GM23338 (cell line): ENCODE measurements around the gene SMAD3. TPM values are rescaled to one million over a fixed set of nuclear protein-coding genes. Genes with fewer than 3 reads are reported as not detected.

Source experiments
- ATAC-seq: fragments of 200-7000 bp; cut with Tn5 transposase; 3 replicates; pipeline ENCODE4 v1.9.1; 2020
- DNase-seq: peaks from one replicate; pipeline ENCODE4 v3.0.0-alpha.2; 2015; ENCODE audit warnings: low spot score
- H2AFZ ChIP-seq: fragments of 200-600 bp; sonication (generic); 2 replicates; pipeline ENCODE4 v1.8.0; 2016; ENCODE audit warnings: antibody characterized with exemption, mild to moderate bottlenecking, moderate library complexity
- H3F3A ChIP-seq: fragments of 200-600 bp; sonication (generic); replicated peaks from 2 replicates; pipeline ENCODE4 v1.8.0; 2017; ENCODE audit warnings: antibody characterized with exemption, mixed run types, low read depth
- H3K27ac ChIP-seq: fragments of 200-600 bp; sonication (generic); 2 replicates; pipeline ENCODE4 v1.6.1; 2016; ENCODE audit warnings: low read depth
- H3K27me3 ChIP-seq: fragments of 200-600 bp; sonication (generic); 2 replicates; pipeline ENCODE4 v1.8.0; 2016; ENCODE audit warnings: mild to moderate bottlenecking, mixed run types, moderate library complexity; ENCODE audit not compliant: insufficient read depth
- H3K36me3 ChIP-seq: fragments of 200-600 bp; sonication (generic); 2 replicates; pipeline ENCODE4 v1.8.0; 2016; ENCODE audit warnings: mild to moderate bottlenecking; ENCODE audit not compliant: insufficient read depth
- H3K4me1 ChIP-seq: fragments of 200-600 bp; sonication (generic); 2 replicates; pipeline ENCODE4 v1.8.0; 2016; ENCODE audit warnings: mild to moderate bottlenecking, moderate library complexity; ENCODE audit not compliant: insufficient read depth
- H3K4me2 ChIP-seq: fragments of 200-600 bp; sonication (generic); 2 replicates; pipeline ENCODE4 v1.7.1; 2017; ENCODE audit warnings: mixed run types
- H3K4me3 ChIP-seq: fragments of 200-600 bp; sonication (generic); 2 replicates; pipeline ENCODE4 v1.6.1; 2016; ENCODE audit warnings: mixed run types
- H3K79me2 ChIP-seq: fragments of 200-600 bp; sonication (generic); replicated peaks from 2 replicates; pipeline ENCODE4 v1.8.0; 2017; ENCODE audit warnings: mild to moderate bottlenecking; ENCODE audit not compliant: insufficient read depth
- H3K9me2 ChIP-seq: fragments of 200-600 bp; sonication (generic); 2 replicates; pipeline ENCODE4 v1.8.0; 2017; ENCODE audit not compliant: insufficient read depth
- H4K20me1 ChIP-seq: fragments of 200-600 bp; sonication (generic); replicated peaks from 2 replicates; pipeline ENCODE4 v1.8.0; 2017; ENCODE audit warnings: mild to moderate bottlenecking; ENCODE audit not compliant: insufficient read depth
- H3K27ac Mint-ChIP-seq: 2 replicates; pipeline ENCODE4 v1.8.0; 2020; ENCODE audit warnings: inconsistent platforms, mild to moderate bottlenecking, moderate library complexity, mixed read lengths
- H3K27me3 Mint-ChIP-seq: 3 replicates; pipeline ENCODE4 v1.8.0; 2022; ENCODE audit warnings: low read depth, mild to moderate bottlenecking, moderate library complexity, mixed read lengths, inconsistent platforms; ENCODE audit not compliant: insufficient read depth, poor library complexity
- H3K36me3 Mint-ChIP-seq: 3 replicates; pipeline ENCODE4 v1.8.0; 2021; ENCODE audit warnings: low read depth, mild to moderate bottlenecking, inconsistent platforms, moderate library complexity, mixed read lengths
- H3K4me1 Mint-ChIP-seq: 3 replicates; pipeline ENCODE4 v1.8.0; 2020; ENCODE audit warnings: mild to moderate bottlenecking, inconsistent platforms, mixed read lengths
- H3K4me3 Mint-ChIP-seq: 3 replicates; pipeline ENCODE4 v1.8.0; 2021; ENCODE audit warnings: moderate library complexity, mild to moderate bottlenecking, inconsistent platforms, mixed read lengths
- H3K9me3 Mint-ChIP-seq: 3 replicates; pipeline ENCODE4 v1.8.0; 2020; ENCODE audit warnings: moderate library complexity, mild to moderate bottlenecking, inconsistent platforms, mixed read lengths
- CREB1 ChIP-seq: fragments of 250-450 bp; sonication (Bioruptor Pico); IDR thresholded peaks from 2 replicates; pipeline ENCODE4 v1.5.0; 2020; ENCODE audit warnings: low read depth, mild to moderate bottlenecking, moderate library complexity
- ETS1 ChIP-seq: IDR thresholded peaks from 2 replicates; pipeline ENCODE4 v1.6.1; 2016; ENCODE audit warnings: antibody characterized with exemption
- EZH2phosphoT487 ChIP-seq: fragments of 200-600 bp; sonication (generic); IDR thresholded peaks from one replicate; pipeline ENCODE4 v1.8.1; 2018; ENCODE audit warnings: antibody characterized with exemption; ENCODE audit not compliant: unreplicated experiment
- JUNB ChIP-seq: IDR thresholded peaks from one replicate; pipeline ENCODE4 v1.6.1; 2016; ENCODE audit warnings: antibody characterized with exemption; ENCODE audit not compliant: unreplicated experiment
- NANOG ChIP-seq: IDR thresholded peaks from 2 replicates; pipeline ENCODE4 v1.6.1; 2016; ENCODE audit warnings: antibody characterized with exemption, borderline replicate concordance
- STAT1 ChIP-seq: IDR thresholded peaks from one replicate; pipeline ENCODE4 v1.6.1; 2016; ENCODE audit warnings: antibody characterized with exemption; ENCODE audit not compliant: unreplicated experiment
- ZNF331 ChIP-seq: fragments of 250-450 bp; sonication (Bioruptor Pico); IDR thresholded peaks from 2 replicates; pipeline ENCODE4 v1.5.0; 2020; ENCODE audit warnings: low read depth, mild to moderate bottlenecking, moderate library complexity
- ZNF462 ChIP-seq: fragments of 250-450 bp; sonication (Bioruptor Pico); IDR thresholded peaks from 2 replicates; pipeline ENCODE4 v1.5.0; 2020; ENCODE audit warnings: mild to moderate bottlenecking, moderate library complexity
- polyA plus RNA-seq: library from polyadenylated mRNA; unstranded; fragments of >200 nt; fragmentation: Nextera tagmentation; extraction: Ambion mirVana; gene quantifications from 2 replicates; pipeline ENCODE4 v1.2.1, GENCODE V29; 2016
- total RNA-seq: library from RNA; depleted of rRNA; stranded (reverse); fragments of >200 nt; shearing (Covaris generic); gene quantifications from 2 replicates; pipeline ENCODE4 v1.2.3, GENCODE V29; 2014
- TF ChIP-seq, protein P1 (sequence below): IDR thresholded peaks from one replicate; pipeline ENCODE4 v1.6.1; 2018; ENCODE audit warnings: antibody characterized with exemption; ENCODE audit not compliant: unreplicated experiment
- TF ChIP-seq, protein P2 (sequence below), 2 experiments: fragments of 200-600 bp in 1 of 2; sonication (generic) in 1 of 2; conservative IDR thresholded peaks; 2 replicates each; pipeline versions ENCODE4 v1.5.1 to v1.6.1; 2016 to 2017; ENCODE audit warnings: antibody characterized with exemption in 2 of 2, low read depth in 2 of 2, mild to moderate bottlenecking in 2 of 2, moderate library complexity in 1 of 2

The SMAD3 gene
- total and polyA plus RNA-seq, 2 experiments from 2014 or later, result 4.9 to 11.6 TPM

GRCh38 chr15:67173786-67174185 lies 108.4 kb downstream of the SMAD3 start (continued):
- TF ChIP-seq ZNF462 (no peak), NANOG (no peak)

- H3K4me1 Mint-ChIP-seq, result peaks cover 39% of the 10 kb centered on the region
- no peaks in the 10 kb centered on the region for H3K79me2 ChIP-seq
- H4K20me1 ChIP-seq, result no peaks in the 10 kb centered on the region
- H3K9me3 Mint-ChIP-seq, result no peaks in the 10 kb centered on the region; the same call in 2 of the 3 replicates
- no peak overlapping the region for H3K4me3 ChIP-seq
- TF ChIP-seq CREB1 (CRISPR knock-in tag) (no peak), ETS1 (no peak), STAT1 (no peak), JUNB (no peak), ZNF331 (CRISPR knock-in tag) (no peak), NANOG (no peak), EZH2phosphoT487 (no peak)
- TF ChIP-seq, protein P1, sequence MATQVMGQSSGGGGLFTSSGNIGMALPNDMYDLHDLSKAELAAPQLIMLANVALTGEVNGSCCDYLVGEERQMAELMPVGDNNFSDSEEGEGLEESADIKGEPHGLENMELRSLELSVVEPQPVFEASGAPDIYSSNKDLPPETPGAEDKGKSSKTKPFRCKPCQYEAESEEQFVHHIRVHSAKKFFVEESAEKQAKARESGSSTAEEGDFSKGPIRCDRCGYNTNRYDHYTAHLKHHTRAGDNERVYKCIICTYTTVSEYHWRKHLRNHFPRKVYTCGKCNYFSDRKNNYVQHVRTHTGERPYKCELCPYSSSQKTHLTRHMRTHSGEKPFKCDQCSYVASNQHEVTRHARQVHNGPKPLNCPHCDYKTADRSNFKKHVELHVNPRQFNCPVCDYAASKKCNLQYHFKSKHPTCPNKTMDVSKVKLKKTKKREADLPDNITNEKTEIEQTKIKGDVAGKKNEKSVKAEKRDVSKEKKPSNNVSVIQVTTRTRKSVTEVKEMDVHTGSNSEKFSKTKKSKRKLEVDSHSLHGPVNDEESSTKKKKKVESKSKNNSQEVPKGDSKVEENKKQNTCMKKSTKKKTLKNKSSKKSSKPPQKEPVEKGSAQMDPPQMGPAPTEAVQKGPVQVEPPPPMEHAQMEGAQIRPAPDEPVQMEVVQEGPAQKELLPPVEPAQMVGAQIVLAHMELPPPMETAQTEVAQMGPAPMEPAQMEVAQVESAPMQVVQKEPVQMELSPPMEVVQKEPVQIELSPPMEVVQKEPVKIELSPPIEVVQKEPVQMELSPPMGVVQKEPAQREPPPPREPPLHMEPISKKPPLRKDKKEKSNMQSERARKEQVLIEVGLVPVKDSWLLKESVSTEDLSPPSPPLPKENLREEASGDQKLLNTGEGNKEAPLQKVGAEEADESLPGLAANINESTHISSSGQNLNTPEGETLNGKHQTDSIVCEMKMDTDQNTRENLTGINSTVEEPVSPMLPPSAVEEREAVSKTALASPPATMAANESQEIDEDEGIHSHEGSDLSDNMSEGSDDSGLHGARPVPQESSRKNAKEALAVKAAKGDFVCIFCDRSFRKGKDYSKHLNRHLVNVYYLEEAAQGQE, result no peak
- TF ChIP-seq, protein P2, sequence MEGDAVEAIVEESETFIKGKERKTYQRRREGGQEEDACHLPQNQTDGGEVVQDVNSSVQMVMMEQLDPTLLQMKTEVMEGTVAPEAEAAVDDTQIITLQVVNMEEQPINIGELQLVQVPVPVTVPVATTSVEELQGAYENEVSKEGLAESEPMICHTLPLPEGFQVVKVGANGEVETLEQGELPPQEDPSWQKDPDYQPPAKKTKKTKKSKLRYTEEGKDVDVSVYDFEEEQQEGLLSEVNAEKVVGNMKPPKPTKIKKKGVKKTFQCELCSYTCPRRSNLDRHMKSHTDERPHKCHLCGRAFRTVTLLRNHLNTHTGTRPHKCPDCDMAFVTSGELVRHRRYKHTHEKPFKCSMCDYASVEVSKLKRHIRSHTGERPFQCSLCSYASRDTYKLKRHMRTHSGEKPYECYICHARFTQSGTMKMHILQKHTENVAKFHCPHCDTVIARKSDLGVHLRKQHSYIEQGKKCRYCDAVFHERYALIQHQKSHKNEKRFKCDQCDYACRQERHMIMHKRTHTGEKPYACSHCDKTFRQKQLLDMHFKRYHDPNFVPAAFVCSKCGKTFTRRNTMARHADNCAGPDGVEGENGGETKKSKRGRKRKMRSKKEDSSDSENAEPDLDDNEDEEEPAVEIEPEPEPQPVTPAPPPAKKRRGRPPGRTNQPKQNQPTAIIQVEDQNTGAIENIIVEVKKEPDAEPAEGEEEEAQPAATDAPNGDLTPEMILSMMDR (conservative IDR thresholded peaks at IDR 0.05; ENCODE audit: low read depth in 2 of 2), result no peak
- no peaks in the 10 kb centered on the region for H3K27me3 ChIP-seq
- no peaks in the 10 kb centered on the region; the same call in 1 of the 2 replicates for H3K36me3 ChIP-seq
- no peaks in the 10 kb centered on the region for H3K9me2 ChIP-seq
- no peak overlapping the region for H3K4me3 Mint-ChIP-seq
- DNase-seq, result no peak
- ATAC-seq, result no peak
- peaks cover 3% of the 10 kb centered on the region for H3K36me3 Mint-ChIP-seq
- peak overlapping the region; percentile 40; the same call in 1 of the 2 replicates for H3K27ac Mint-ChIP-seq
- H3K27me3 Mint-ChIP-seq, result peaks cover 14% of the 10 kb centered on the region
- H3K4me2 ChIP-seq, result no peak overlapping the region
- H2AFZ ChIP-seq, result no peak overlapping the region
- H3K27ac ChIP-seq, result no peak overlapping the region
- H3F3A ChIP-seq, result no peaks in the 10 kb centered on the region
- peaks cover 7% of the 10 kb centered on the region; the same call in 1 of the 2 replicates for H3K4me1 ChIP-seq
Measured at GRCh38 chr15:67174446-67174845, 109.0 kb downstream of the SMAD3 start.
